Right atrium auricular region (tissue), 2 donors: Measurements from ENCODE around the gene UGT2A1. TPM values are rescaled to one million over a fixed set of nuclear protein-coding genes. Genes with fewer than 3 reads are reported as not detected.

Source experiments
- DNase-seq: peaks from one replicate; pipeline ENCODE4 v3.0.0-alpha.2; 2019; ENCODE audit warnings: low spot score
- H3K27ac ChIP-seq, 2 donors: fragments of 200-600 bp; sonication (generic); 1 replicate in 1 of 2; 2 replicates in 1 of 2; pipeline ENCODE4 v1.5.1; 2016 to 2019
- H3K27me3 ChIP-seq, 2 donors: fragments of 200-600 bp; sonication (generic); one replicate each; pipeline versions ENCODE4 v1.5.1 to v1.6.0; 2017 to 2019
- H3K36me3 ChIP-seq: fragments of 200-600 bp; sonication (generic); one replicate; pipeline ENCODE4 v1.5.1; 2016
- H3K4me1 ChIP-seq, 2 donors: fragments of 200-600 bp; sonication (generic); one replicate each; pipeline versions ENCODE4 v1.5.1 to v1.6.0; 2017 to 2019
- H3K4me3 ChIP-seq, 2 donors: fragments of 200-600 bp; sonication (generic); 1 replicate in 1 of 2; 2 replicates in 1 of 2; pipeline ENCODE4 v1.5.1; 2017 to 2019; ENCODE audit warnings: mild to moderate bottlenecking in 1 of 2, moderate library complexity in 1 of 2
- H3K9me3 ChIP-seq, 2 donors: fragments of 200-600 bp; sonication (generic); one replicate each; pipeline ENCODE4 v1.5.1; 2019
- CTCF ChIP-seq, 2 donors: fragments of 200-600 bp; sonication (generic); IDR thresholded peaks; one replicate each; pipeline ENCODE4 v1.5.1; 2019; ENCODE audit warnings: antibody characterized with exemption in 2 of 2
- total RNA-seq, 2 donors: library from RNA; depleted of rRNA; stranded (reverse); fragments of >200 nt; gene quantifications; one replicate each; pipeline ENCODE4 v1.1.0, GENCODE V29; 2016

Gene UGT2A1
- total RNA-seq, 2 donors from 2014 or later: not detected

- no peak for TF ChIP-seq CTCF (IDR thresholded peaks at IDR 0.05)
- no peak overlapping the region for H3K4me3 ChIP-seq
Measured at GRCh38 chr4:69549651-69550050, 103.4 kb downstream of the UGT2A1 start.

GRCh38 chr4:69546134-69546765 is 106.8 kb downstream of the UGT2A1 start:
- TF ChIP-seq CTCF (IDR thresholded peaks at IDR 0.05): no peak
- Histone ChIP-seq H3K9me3 (no peaks in the 10 kb centered on the region), H3K4me3 (no peak overlapping the region), H3K27ac (no peak overlapping the region), H3K27me3 (no peaks in the 10 kb centered on the region), H3K36me3 (no peaks in the 10 kb centered on the region), H3K4me1 (no peaks in the 10 kb centered on the region)
- no peak for DNase-seq

More at GRCh38 chr4:69549651-69550050, 103.4 kb downstream of the UGT2A1 start:
- H3K27me3 ChIP-seq: no peaks in the 10 kb centered on the region
- H3K9me3 ChIP-seq: no peaks in the 10 kb centered on the region
- no peak overlapping the region for H3K27ac ChIP-seq
- no peaks in the 10 kb centered on the region for H3K36me3 ChIP-seq
- DNase-seq: no peak
- H3K4me1 ChIP-seq: no peaks in the 10 kb centered on the region

Other genes with a start within 250 kb of the UGT2A1 start
- 10 to 100 TPM in 1 of 2 donors, 1 to 10 TPM in 1; 7.2 to 25.8 TPM for gene UGT2B4, start 157.3 kb downstream of the UGT2A1 start, total RNA-seq
- gene UGT2A2, start 13.6 kb downstream of the UGT2A1 start, total RNA-seq: not detected
- 1 to 10 TPM in 1 of 2 donors, under 1 TPM in 1; 0.67 to 1.5 TPM for gene SULT1B1, start 107.4 kb upstream of the UGT2A1 start, total RNA-seq
- not detected for gene SULT1E1, start 206.9 kb upstream of the UGT2A1 start, total RNA-seq